T-cell (primary cell): ENCODE results near the gene TROAP. TPM values are rescaled to one million over a fixed set of nuclear protein-coding genes. Genes with fewer than 3 reads are reported as not detected.
A peak's percentile ranks its signal among the peaks of the same experiment; 100 is the strongest.

ENCODE experiments used
- ATAC-seq, 4 experiments: fragments of 200-7000 bp in 3 of 4; fragments of 150-1000 bp in 1 of 4; cut with Tn5 transposase; replicated peaks in 1 of 4; 1 replicate in 3 of 4; 2 replicates in 1 of 4; pipeline ENCODE4 v1.10.0; 2021; ENCODE audit warnings: moderate library complexity in 3 of 4, mild to moderate bottlenecking in 2 of 4, moderate number of reproducible peaks in 1 of 4
- CTCF ChIA-PET, 2 donors: fragments of 300-600 bp; sonication (Branson Sonifier 250); formaldehyde crosslinking; loops; one replicate each; lab custom pipeline; 2022; ENCODE audit warnings: antibody characterized with exemption in 2 of 2; lab: Charles Lee
- POLR2A ChIA-PET, 2 donors: fragments of 300-600 bp; sonication (Branson Sonifier 250); formaldehyde crosslinking; loops; one replicate each; lab custom pipeline; 2022; ENCODE audit warnings: antibody characterized with exemption in 2 of 2; lab: Charles Lee
- DNase-seq, 35 experiments: peaks; one replicate each; pipeline versions ENCODE4 v3.0.0 to v3.0.0-alpha.2; 2013 to 2023
- H3K27ac ChIP-seq: one replicate; pipeline ENCODE4 v1.5.1; 2013; ENCODE audit warnings: low read length
- H3K27me3 ChIP-seq, 2 experiments: replicated peaks in 1 of 2; 1 replicate in 1 of 2; 2 replicates in 1 of 2; pipeline versions ENCODE4 v1.6.1 to v1.7.0; 2013; ENCODE audit warnings: low read length in 1 of 2, mixed read lengths in 1 of 2; ENCODE audit not compliant: control insufficient read depth in 2 of 2, insufficient read depth in 2 of 2; ENCODE audit errors: extremely low read depth in 1 of 2
- H3K36me3 ChIP-seq, 2 donors: 1 replicate in 1 of 2; 2 replicates in 1 of 2; pipeline versions ENCODE4 v1.6.1 to v1.7.0; 2013; ENCODE audit warnings: low read length in 1 of 2; ENCODE audit not compliant: control insufficient read depth in 2 of 2, insufficient read depth in 1 of 2; ENCODE audit errors: extremely low read depth in 1 of 2
- H3K4me1 ChIP-seq, 2 experiments: 1 replicate in 1 of 2; 2 replicates in 1 of 2; pipeline versions ENCODE4 v1.6.1 to v1.7.0; 2013; ENCODE audit warnings: low read length in 2 of 2, mixed read lengths in 1 of 2; ENCODE audit not compliant: insufficient read depth in 2 of 2, control insufficient read depth in 1 of 2; ENCODE audit errors: extremely low read depth in 1 of 2
- H3K4me3 ChIP-seq, 2 donors: 1 replicate in 1 of 2; 2 replicates in 1 of 2; pipeline versions ENCODE4 v1.5.1 to v1.7.0; 2013; ENCODE audit warnings: mild to moderate bottlenecking in 2 of 2, low read length in 1 of 2, moderate library complexity in 1 of 2; ENCODE audit not compliant: control insufficient read depth in 1 of 2; ENCODE audit errors: extremely low read depth in 1 of 2
- H3K9me3 ChIP-seq: 2 replicates; pipeline ENCODE4 v1.7.0; 2013
- H3K27ac Mint-ChIP-seq, 2 donors: one replicate each; pipeline ENCODE4 v1.8.0; 2020 to 2021; ENCODE audit warnings: mild to moderate bottlenecking in 2 of 2, mixed read lengths in 2 of 2
- H3K27me3 Mint-ChIP-seq, 2 donors: one replicate each; pipeline ENCODE4 v1.8.0; 2021 to 2022; ENCODE audit warnings: mixed read lengths in 2 of 2
- H3K36me3 Mint-ChIP-seq: one replicate; pipeline ENCODE4 v1.8.0; 2021; ENCODE audit warnings: mixed read lengths
- H3K4me1 Mint-ChIP-seq, 3 donors: one replicate each; pipeline ENCODE4 v1.8.0; 2020 to 2022; ENCODE audit warnings: mixed read lengths in 3 of 3, mild to moderate bottlenecking in 1 of 3
- H3K4me3 Mint-ChIP-seq, 3 donors: one replicate each; pipeline ENCODE4 v1.8.0; 2020 to 2022; ENCODE audit warnings: mild to moderate bottlenecking in 3 of 3, mixed read lengths in 3 of 3, moderate library complexity in 3 of 3
- H3K9me3 Mint-ChIP-seq, 3 donors: one replicate each; pipeline ENCODE4 v1.8.0; 2020 to 2022; ENCODE audit warnings: mixed read lengths in 3 of 3
- WGBS: methylation state at CpG from one replicate; pipeline ENCODE4 v1.1.5; 2013; ENCODE audit warnings: missing lambda C conversion rate; ENCODE audit not compliant: insufficient coverage; 5-methylcytosine and 5-hydroxymethylcytosine counted together
- total RNA-seq, 35 experiments: library from RNA in 6 of 35; stranded (reverse) in 6 of 35; fragments of 120-200 nt in 1 of 35; gene quantifications; one replicate each; pipeline versions ENCODE4 v1.2.1 to v1.2.4 and lab custom pipeline; 2013 to 2026

Gene TROAP
- total RNA-seq, 5 donors from 2014 or later (not counting 1 experiment from before 2014, with no cell fraction given): 0.98 to 1.9 (median 1.3) TPM

GRCh38 chr12:49340095-49340870 is 17.2 kb downstream of the TROAP start:
- Mint-ChIP-seq H3K4me1 (peaks cover 34 to 48% (median 40%) of the 10 kb centered on the region in 3 donors), H3K27me3 (peaks cover 42 to 62% of the 10 kb centered on the region in 2 donors), H3K27ac (no peak overlapping the region), H3K36me3 (no peaks in the 10 kb centered on the region), H3K4me3 (peak overlapping the region in 1 of 3 donors; percentile 55), H3K9me3 (no peaks in the 10 kb centered on the region)
- ChIA-PET CTCF (interaction anchor here in 1 of 2 donors (1.4 kb wide), 1 partner anchor 11 kb away, joined by 3 read pairs; no protein-coding TSS in a partner anchor), POLR2A (no interaction called here)
- peaks cover 22 to 90% of the 10 kb centered on the region in 2 experiments for H3K27me3 ChIP-seq
- no peak overlapping the region for H3K4me3 ChIP-seq
- peaks cover 16 to 57% of the 10 kb centered on the region in 2 experiments for H3K4me1 ChIP-seq
- H3K9me3 ChIP-seq: no peaks in the 10 kb centered on the region
- ATAC-seq: no peak
- DNase-seq: no peak
- 33% methylated on average over 1 of the region's 6 CpGs for WGBS
- no peak overlapping the region for H3K27ac ChIP-seq
- no peaks in the 10 kb centered on the region for H3K36me3 ChIP-seq

GRCh38 chr12:49340971-49341776 is 18.1 kb downstream of the TROAP start:
- POLR2A ChIA-PET: no interaction called here
- peaks cover 25 to 91% of the 10 kb centered on the region in 2 experiments for H3K27me3 ChIP-seq
- no peak overlapping the region for H3K27ac Mint-ChIP-seq

GRCh38 chr12:49341777-49342065 is 18.7 kb downstream of the TROAP start:
- no peak overlapping the region for H3K27ac Mint-ChIP-seq
- H3K9me3 ChIP-seq: no peaks in the 10 kb centered on the region
- no peaks in the 10 kb centered on the region for H3K9me3 Mint-ChIP-seq
- H3K27me3 ChIP-seq: peaks cover 25 to 91% of the 10 kb centered on the region in 2 experiments
- ChIA-PET POLR2A (interaction anchor here in 1 of 2 donors (0.5 kb wide), 1 partner anchor 1340 kb away, joined by 8 read pairs; no protein-coding TSS in a partner anchor), CTCF (interaction anchor here (0.5 to 3.5 kb wide), 10 partner anchors 9 to 195 kb away, joined by 3 to 14 read pairs (median 4); partner anchors contain the start of genes SPATS2 (in 1 of the 2) and TROAP (in 1 of the 2))
- H3K27me3 Mint-ChIP-seq: peaks cover 44 to 65% of the 10 kb centered on the region in 2 donors
- H3K4me1 Mint-ChIP-seq: peaks cover 44 to 55% (median 45%) of the 10 kb centered on the region in 3 donors
- no peaks in the 10 kb centered on the region for H3K36me3 ChIP-seq
- no peaks in the 10 kb centered on the region for H3K36me3 Mint-ChIP-seq
- H3K4me3 Mint-ChIP-seq: peak overlapping the region; percentile 17 to 73 (median 39)
- whole genome bisulfite sequencing: 29% methylated on average over 21 of the region's 21 CpGs
- H3K27ac ChIP-seq: no peak overlapping the region
- peak overlapping the region in 1 of 2 donors; percentile 48 for H3K4me3 ChIP-seq
- ATAC-seq (no peak), DNase-seq (no peak)
- H3K4me1 ChIP-seq: peaks cover 24 to 62% of the 10 kb centered on the region in 2 experiments

More at GRCh38 chr12:49340971-49341776, 18.1 kb downstream of the TROAP start:
- DNase-seq (no peak), ATAC-seq (no peak)
- peaks cover 24 to 62% of the 10 kb centered on the region in 2 experiments for H3K4me1 ChIP-seq
- WGBS: 50% methylated on average over 8 of the region's 14 CpGs
- CTCF ChIA-PET: interaction anchor here (0.5 to 3.5 kb wide), 9 partner anchors 9 to 1503 kb away, joined by 3 to 14 read pairs (median 4); partner anchors contain the start of genes SPATS2 (in 1 of the 2) and TROAP (in 1 of the 2)
- peaks cover 40 to 63% of the 10 kb centered on the region in 2 donors for H3K27me3 Mint-ChIP-seq
- H3K9me3 Mint-ChIP-seq: no peaks in the 10 kb centered on the region
- H3K27ac ChIP-seq: no peak overlapping the region
- H3K4me3 Mint-ChIP-seq: peak overlapping the region in 1 of 3 donors; percentile 55
- no peaks in the 10 kb centered on the region for H3K36me3 ChIP-seq
- no peaks in the 10 kb centered on the region for H3K9me3 ChIP-seq
- H3K4me1 Mint-ChIP-seq: peaks cover 39 to 53% (median 42%) of the 10 kb centered on the region in 3 donors
- no peaks in the 10 kb centered on the region for H3K36me3 Mint-ChIP-seq
- H3K4me3 ChIP-seq: no peak overlapping the region

GRCh38 chr12:49342066-49342913 is 19.2 kb downstream of the TROAP start:
- Histone ChIP-seq H3K27ac (no peak overlapping the region), H3K4me1 (peaks cover 30 to 62% of the 10 kb centered on the region in 2 experiments), H3K36me3 (no peaks in the 10 kb centered on the region), H3K27me3 (peaks cover 28 to 91% of the 10 kb centered on the region in 2 experiments), H3K9me3 (no peaks in the 10 kb centered on the region), H3K4me3 (peak overlapping the region; percentile 48 to 60)
- DNase-seq (peak; percentile 27 to 83 (median 61)), ATAC-seq (peak; percentile 59 to 71 (median 61))
- Mint-ChIP-seq H3K27ac (no peak overlapping the region), H3K9me3 (no peaks in the 10 kb centered on the region), H3K4me1 (peaks cover 45 to 55% (median 46%) of the 10 kb centered on the region in 3 donors), H3K4me3 (peak overlapping the region; percentile 51 to 73 (median 70)), H3K36me3 (no peaks in the 10 kb centered on the region), H3K27me3 (peaks cover 44 to 65% of the 10 kb centered on the region in 2 donors)
- ChIA-PET POLR2A (interaction anchor here in 1 of 2 donors (0.5 kb wide), 1 partner anchor 1340 kb away, joined by 8 read pairs; no protein-coding TSS in a partner anchor), CTCF (interaction anchor here (0.6 to 3.5 kb wide), 8 partner anchors 10 to 172 kb away, joined by 3 to 14 read pairs (median 4); partner anchors contain the start of gene TROAP (in 1 of the 2))
- WGBS: 1% methylated on average over 49 of the region's 58 CpGs

GRCh38 chr12:49342914-49343731 is 20.1 kb downstream of the TROAP start:
- peaks cover 28 to 91% of the 10 kb centered on the region in 2 experiments for H3K27me3 ChIP-seq
- Mint-ChIP-seq H3K4me1 (peaks cover 38 to 51% (median 42%) of the 10 kb centered on the region in 3 donors), H3K27me3 (peaks cover 39 to 64% of the 10 kb centered on the region in 2 donors), H3K36me3 (no peaks in the 10 kb centered on the region), H3K4me3 (peak overlapping the region; percentile 51 to 73 (median 70)), H3K9me3 (no peaks in the 10 kb centered on the region), H3K27ac (peak overlapping the region in 1 of 2 donors; percentile 39)
- H3K27ac ChIP-seq: no peak overlapping the region
- ChIA-PET POLR2A (interaction anchor here (0.5 to 0.7 kb wide), 2 partner anchors 184 to 372 kb away, joined by 6 read pairs; partner anchors contain the start of gene WNT10B (in 1 of the 2)), CTCF (interaction anchor here (0.6 to 3.5 kb wide), 9 partner anchors 11 to 171 kb away, joined by 3 to 14 read pairs (median 6); partner anchors contain the start of gene TROAP (in 1 of the 2))
- ATAC-seq (peak in 1 of 4 experiments; percentile 10), DNase-seq (peak in 1 of 35 experiments; percentile 45)
- H3K9me3 ChIP-seq: no peaks in the 10 kb centered on the region
- peak overlapping the region; percentile 48 to 60 for H3K4me3 ChIP-seq
- 2% methylated on average over 26 of the region's 33 CpGs for WGBS
- peaks cover 32 to 62% of the 10 kb centered on the region in 2 experiments for H3K4me1 ChIP-seq
- no peaks in the 10 kb centered on the region for H3K36me3 ChIP-seq
